ENCODE measurements around the gene LY6G5C. TPM values are rescaled to one million over a fixed set of nuclear protein-coding genes. Genes with fewer than 3 reads are reported as not detected.
A peak's percentile ranks its signal among the peaks of the same experiment; 100 is the strongest.

Gene LY6G5C
- total and polyA plus RNA-seq, 12 donors, result 1.2 to 3.5 (median 2.0) TPM

DNA sequence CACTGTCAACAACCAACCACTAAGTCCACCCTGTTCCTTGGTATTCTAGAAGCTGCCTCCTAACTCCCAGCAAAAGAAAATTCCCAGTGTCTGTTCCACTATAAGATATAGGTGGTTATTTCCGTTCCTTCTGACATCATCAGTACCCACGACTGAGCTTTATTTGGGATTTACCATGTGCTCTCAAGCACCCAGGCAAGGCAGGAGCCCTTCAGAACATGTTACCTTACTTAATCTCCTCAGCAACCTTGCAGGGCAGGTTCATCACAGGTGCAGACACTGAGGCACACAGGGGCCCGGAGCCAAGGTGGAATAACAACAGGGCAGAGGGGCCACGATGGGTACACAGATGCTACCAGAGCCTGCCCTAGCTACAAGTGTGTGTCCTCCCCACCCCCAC lies 11.5 kb upstream of the LY6G5C start:
- Histone ChIP-seq H3K27ac (no peak overlapping the region), H3K36me3 (peaks cover 1 to 100% (median 75%) of the 10 kb centered on the region in 9 donors), H3K4me1 (peaks cover 0 to 4% (median 0%) of the 10 kb centered on the region in 9 donors), H3K9me3 (no peaks in the 10 kb centered on the region), H3K27me3 (no peaks in the 10 kb centered on the region), H3K4me3 (no peak overlapping the region)
- intact Hi-C loops (cut with DNase I), result no loop called here
- TF ChIP-seq, protein P1, sequence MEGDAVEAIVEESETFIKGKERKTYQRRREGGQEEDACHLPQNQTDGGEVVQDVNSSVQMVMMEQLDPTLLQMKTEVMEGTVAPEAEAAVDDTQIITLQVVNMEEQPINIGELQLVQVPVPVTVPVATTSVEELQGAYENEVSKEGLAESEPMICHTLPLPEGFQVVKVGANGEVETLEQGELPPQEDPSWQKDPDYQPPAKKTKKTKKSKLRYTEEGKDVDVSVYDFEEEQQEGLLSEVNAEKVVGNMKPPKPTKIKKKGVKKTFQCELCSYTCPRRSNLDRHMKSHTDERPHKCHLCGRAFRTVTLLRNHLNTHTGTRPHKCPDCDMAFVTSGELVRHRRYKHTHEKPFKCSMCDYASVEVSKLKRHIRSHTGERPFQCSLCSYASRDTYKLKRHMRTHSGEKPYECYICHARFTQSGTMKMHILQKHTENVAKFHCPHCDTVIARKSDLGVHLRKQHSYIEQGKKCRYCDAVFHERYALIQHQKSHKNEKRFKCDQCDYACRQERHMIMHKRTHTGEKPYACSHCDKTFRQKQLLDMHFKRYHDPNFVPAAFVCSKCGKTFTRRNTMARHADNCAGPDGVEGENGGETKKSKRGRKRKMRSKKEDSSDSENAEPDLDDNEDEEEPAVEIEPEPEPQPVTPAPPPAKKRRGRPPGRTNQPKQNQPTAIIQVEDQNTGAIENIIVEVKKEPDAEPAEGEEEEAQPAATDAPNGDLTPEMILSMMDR (IDR thresholded peaks at IDR 0.05), result no peak
- ATAC-seq (no peak), DNase-seq (no peak)
- 79 to 89% methylated on average over 4 of the region's 4 CpGs for WGBS, 2 donors

DNA sequence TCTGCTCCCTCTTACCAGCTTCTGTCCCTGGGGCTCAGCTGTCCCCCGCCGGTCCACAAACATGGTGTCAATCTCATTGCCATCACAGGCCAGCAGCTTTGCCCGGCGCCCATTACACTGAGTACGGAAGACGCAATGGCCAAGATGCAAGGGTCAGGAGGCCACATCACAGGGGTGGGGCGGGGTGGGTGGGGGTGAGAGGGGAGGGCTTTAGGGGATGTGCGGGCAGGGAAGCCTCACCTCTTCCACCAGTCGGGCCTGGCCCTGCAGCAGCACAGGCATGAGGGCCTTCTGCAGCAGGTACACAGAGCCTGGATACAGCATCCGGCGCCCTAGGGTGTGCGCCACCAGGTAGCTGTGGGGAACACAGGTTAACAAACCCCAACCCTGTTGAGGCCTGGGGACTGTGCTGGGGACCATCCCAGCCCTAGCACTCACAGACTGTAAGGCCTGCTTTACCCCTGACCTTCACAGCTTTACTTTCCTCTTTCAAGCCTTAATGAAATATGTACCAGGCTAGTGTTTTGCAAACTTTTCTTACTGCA lies 10.8 kb upstream of the LY6G5C start:
- Histone ChIP-seq H3K36me3 (peaks cover 5 to 100% (median 79%) of the 10 kb centered on the region in 9 donors), H3K4me3 (no peak overlapping the region), H3K27me3 (no peaks in the 10 kb centered on the region), H3K27ac (no peak overlapping the region), H3K4me1 (peaks cover 0 to 4% (median 0%) of the 10 kb centered on the region in 9 donors), H3K9me3 (no peaks in the 10 kb centered on the region)
- ATAC-seq (no peak), DNase-seq (no peak)
- 94 to 95% methylated on average over 12 of the region's 12 CpGs for WGBS, 2 donors
- TF ChIP-seq, protein P1 (IDR thresholded peaks at IDR 0.05), result no peak
- intact Hi-C loops (cut with DNase I), result no loop called here

- Histone ChIP-seq H3K9me3 (no peaks in the 10 kb centered on the region), H3K27ac (no peak overlapping the region), H3K4me3 (no peak overlapping the region), H3K36me3 (peaks cover 5 to 100% (median 77%) of the 10 kb centered on the region in 9 donors), H3K27me3 (no peaks in the 10 kb centered on the region), H3K4me1 (peaks cover 0 to 4% (median 0%) of the 10 kb centered on the region in 9 donors)
- no peak for DNase-seq
- ATAC-seq, result no peak
- intact Hi-C loops (cut with DNase I), result no loop called here
- 89 to 92% methylated on average over 6 of the region's 6 CpGs for WGBS, 2 donors
- TF ChIP-seq, protein P1 (IDR thresholded peaks at IDR 0.05), result no peak
These were observed 10.2 kb upstream of the LY6G5C start for GRCh38 chr6:31691078-31691463.

DNA sequence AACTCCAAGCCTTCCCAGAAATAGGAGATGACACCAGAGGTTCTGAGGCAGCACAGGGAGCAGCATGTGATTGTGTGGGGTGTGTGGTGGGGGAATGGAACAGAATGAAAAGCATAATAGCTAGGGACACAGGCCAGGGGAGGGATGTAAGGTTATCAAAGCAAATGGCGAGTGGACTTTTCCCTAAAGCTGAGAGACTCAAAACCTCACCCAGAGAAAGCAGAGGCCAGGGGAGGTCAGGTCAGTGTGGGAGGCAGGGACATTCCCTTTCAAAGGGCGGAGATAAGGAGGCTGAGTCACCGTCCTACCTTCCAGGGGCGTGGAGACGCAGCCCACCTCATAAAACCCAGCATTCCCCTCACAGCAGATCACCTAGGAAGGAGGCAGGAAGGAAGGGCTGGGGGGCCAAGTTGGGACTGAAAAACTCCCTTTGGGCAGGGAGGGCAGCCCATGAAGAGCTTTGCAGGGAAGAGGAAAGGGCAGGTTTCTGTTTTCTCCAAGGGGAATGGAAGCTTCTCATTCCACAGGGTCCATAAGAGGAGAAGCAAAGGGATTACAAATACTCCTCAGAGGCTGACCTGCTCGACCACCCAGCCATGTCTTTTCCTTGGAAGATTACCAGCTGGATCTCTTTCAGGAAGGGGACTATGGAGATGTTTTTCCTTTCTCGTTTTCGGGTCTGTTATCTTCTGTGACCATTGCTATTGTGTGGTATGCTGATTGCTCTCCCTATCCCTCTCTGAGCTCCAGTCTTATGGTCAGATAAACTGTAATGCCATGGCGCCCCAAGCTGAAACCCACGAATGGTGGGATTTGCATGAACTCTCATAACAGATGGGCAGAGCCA lies 9.6 kb upstream of the LY6G5C start:
- TF ChIP-seq, protein P1 (IDR thresholded peaks at IDR 0.05), result no peak
- Histone ChIP-seq H3K36me3 (peaks cover 5 to 100% (median 75%) of the 10 kb centered on the region in 9 donors), H3K9me3 (no peaks in the 10 kb centered on the region), H3K4me3 (no peak overlapping the region), H3K4me1 (peaks cover 0 to 4% (median 0%) of the 10 kb centered on the region in 9 donors), H3K27ac (no peak overlapping the region), H3K27me3 (no peaks in the 10 kb centered on the region)
- intact Hi-C loops (cut with DNase I), result no loop called here
- ATAC-seq, result peak in 3 of 8 donors; percentile 32 to 49 (median 40)
- WGBS, 2 donors, result 65 to 75% methylated on average over 10 of the region's 10 CpGs
- no peak for DNase-seq
